Retinal pigment epithelial cell (primary cell): ENCODE measurements around the gene MPV17L2.

Experiments
- DNase-seq: peaks from one replicate; pipeline ENCODE4 v3.0.0-alpha.2; 2010; ENCODE audit warnings: low read depth
- H3K4me3 ChIP-seq: 2 replicates; pipeline ENCODE4 v1.5.1; 2011; ENCODE audit warnings: mild to moderate bottlenecking, low read length, control low read depth, moderate library complexity
- CTCF ChIP-seq: conservative IDR thresholded peaks from 2 replicates; pipeline ENCODE4 v1.5.1; 2011; ENCODE audit warnings: low read depth, low read length, control low read depth, inconsistent platforms

The MPV17L2 gene

GRCh38 chr19:18219911-18220631 lies 27.1 kb downstream of the MPV17L2 start:
- no peak for TF ChIP-seq CTCF
- DNase-seq: no peak
- no peak overlapping the region for H3K4me3 ChIP-seq

DNA sequence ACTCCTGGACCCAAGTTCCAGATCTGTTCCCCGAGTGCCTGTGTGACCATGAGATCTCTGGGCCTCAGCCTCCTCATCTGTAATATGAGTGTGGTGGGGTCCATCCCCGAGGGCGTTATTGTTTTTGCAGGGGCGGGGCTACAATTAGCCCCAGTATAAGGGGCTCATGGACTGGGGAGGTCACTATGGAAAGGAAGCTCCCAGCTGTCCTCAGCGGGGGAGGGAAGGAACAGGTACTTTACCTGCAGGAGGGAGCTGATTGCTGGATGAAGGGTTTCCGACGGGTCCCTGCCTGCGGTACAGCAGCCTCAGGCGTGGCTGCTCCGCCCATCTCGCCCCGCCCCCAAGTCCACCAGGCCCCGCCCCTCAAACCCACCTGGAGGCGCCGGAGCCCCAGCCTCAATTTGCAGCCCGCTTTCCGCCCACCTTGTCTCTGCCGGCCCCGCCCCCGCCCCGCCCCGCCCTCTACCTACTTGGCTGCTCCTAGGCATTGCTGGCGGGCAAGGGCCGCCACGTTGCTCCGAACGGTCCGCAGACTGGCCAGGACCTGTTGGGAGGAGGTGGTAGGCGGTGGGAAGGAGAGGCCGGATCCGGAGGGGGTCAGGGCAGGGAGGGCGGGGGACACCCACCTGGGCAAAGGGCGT lies 27.7 kb downstream of the MPV17L2 start:
- H3K4me3 ChIP-seq: no peak overlapping the region
- TF ChIP-seq CTCF: no peak
- no peak for DNase-seq

DNA sequence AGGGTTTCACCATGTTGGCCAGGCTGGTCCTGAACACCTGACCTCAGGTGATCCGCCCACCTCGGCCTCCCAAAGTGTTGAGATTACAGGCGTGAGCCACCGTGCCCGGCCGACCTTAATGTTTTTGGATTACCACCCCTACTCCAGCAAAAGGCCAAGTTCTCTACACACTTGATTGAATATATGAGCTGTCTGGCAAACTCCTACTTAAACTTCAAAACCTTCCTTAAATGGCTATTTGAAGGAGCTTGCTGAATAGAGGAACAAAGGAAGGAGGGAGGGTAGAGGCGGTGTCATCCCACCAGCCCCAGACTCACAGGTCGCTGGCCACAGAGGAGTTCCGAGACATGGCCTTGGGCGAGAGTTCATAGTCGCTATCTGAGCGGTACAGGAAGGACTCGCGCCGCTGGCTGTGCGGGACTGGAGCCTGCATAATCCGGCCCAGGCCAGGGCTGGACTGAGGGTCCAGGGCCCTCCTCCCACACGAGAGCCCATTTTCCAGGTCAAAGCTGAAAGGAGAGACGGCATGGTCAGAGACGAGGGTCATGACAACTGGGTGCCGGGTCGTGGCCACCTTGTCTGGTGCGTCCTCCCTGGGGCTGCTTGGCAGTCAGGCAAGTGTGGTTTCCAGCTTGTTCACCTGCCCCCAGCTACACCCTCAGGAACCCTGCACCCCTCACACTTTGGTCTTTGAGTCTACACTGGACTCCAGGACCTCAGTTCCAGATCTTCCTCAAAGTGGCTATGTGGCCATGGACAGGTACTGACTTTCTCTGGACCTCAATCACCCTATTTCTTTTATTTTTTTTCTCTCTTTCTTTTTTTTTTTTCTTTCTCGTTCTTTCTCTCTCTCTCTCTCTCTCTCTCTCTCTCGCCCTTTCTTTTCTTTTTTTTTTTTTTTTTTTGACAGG lies 29.1 kb downstream of the MPV17L2 start:
- DNase-seq: no peak
- no peak for TF ChIP-seq CTCF

GRCh38 chr19:18223860-18224524 lies 31.0 kb downstream of the MPV17L2 start:
- no peak for TF ChIP-seq CTCF
- no peak for DNase-seq
- H3K4me3 ChIP-seq: peak overlapping the region; percentile 48

More for the DNA sequence above, 29.1 kb downstream of the MPV17L2 start:
- no peak overlapping the region for H3K4me3 ChIP-seq

- no peak for TF ChIP-seq CTCF
- DNase-seq: peak; percentile 94
- peak overlapping the region; percentile 48 for H3K4me3 ChIP-seq
Observed at GRCh38 chr19:18224525-18225354, 31.7 kb downstream of the MPV17L2 start.

DNA sequence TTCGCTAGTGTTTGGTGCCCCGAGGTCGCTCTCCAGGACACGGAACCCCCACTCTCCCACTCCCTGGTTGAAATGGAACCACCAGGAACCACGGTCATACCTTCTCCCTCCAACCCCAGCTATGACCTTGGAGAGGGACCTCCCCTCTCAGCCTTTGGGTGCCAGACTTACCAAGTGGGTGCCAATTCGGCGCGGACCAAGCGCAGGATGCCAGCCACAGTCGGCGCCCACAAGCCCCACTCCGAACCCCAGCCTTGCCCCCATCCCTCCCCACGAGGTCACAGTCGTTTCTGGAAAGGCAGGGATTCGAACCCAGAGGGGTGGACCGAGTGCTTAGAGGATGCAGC lies 32.3 kb downstream of the MPV17L2 start:
- DNase-seq: no peak
- TF ChIP-seq CTCF: no peak
- no peak overlapping the region for H3K4me3 ChIP-seq
